Measurements from ENCODE around the gene LMF1. TPM values are rescaled to one million over a fixed set of nuclear protein-coding genes. Genes with fewer than 3 reads are reported as not detected.

The LMF1 gene
- total and polyA plus RNA-seq, 2 of the 8 experiments (the other 6 are each of a cell fraction or from before 2014, with no cell fraction given): 3.5 to 9.1 TPM

DNA sequence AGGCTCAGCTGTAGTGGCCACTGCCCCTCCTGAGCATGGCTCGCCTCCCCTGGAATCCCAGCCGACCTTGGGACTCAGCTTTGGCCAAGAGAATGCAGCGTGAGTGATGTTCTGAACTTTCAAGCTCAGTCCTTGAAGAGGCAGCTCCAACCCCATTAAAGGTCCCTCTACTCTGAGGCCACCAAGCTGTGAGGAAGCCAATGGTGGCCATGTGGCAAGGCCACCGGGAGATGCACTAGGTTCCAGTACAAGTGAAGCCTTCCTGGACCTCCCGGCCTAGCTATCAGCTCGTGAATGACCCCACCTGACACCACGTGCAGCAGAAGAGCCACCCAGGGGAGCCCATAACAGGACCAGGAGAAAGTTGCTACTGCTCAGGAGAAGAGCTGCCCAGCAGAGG lies 88.5 kb downstream of the LMF1 start:
- Histone ChIP-seq H3K23ac (ENCODE audit: insufficient read length) (no peak overlapping the region), H4K5ac (ENCODE audit: insufficient read length, low read depth, low read length) (no peak overlapping the region), H2BK20ac (ENCODE audit: low read length) (no peak overlapping the region), H3K18ac (ENCODE audit: extremely low read depth, low read length) (no peak overlapping the region), H3K9ac (replicated peaks in 1 of 4; ENCODE audit: extremely low read depth in 1 of 4, low read depth in 3 of 4, low read length in 3 of 4) (no peak overlapping the region), H4K8ac (ENCODE audit: extremely low read depth, insufficient read depth, low read length) (no peak overlapping the region), H4K20me1 (replicated peaks in 1 of 2; ENCODE audit: control insufficient read depth in 1 of 2, insufficient read depth in 2 of 2, low read length in 2 of 2) (no peaks in the 10 kb centered on the region), H3K4ac (replicated peaks; ENCODE audit: insufficient read length, low read depth, low read length) (no peak overlapping the region), H3K23me2 (ENCODE audit: low read depth, low read length) (no peaks in the 10 kb centered on the region; the same call in 1 of the 2 replicates), H2BK5ac (ENCODE audit: low read depth, low read length) (no peak overlapping the region), H3K79me1 (ENCODE audit: low read depth, low read length) (no peaks in the 10 kb centered on the region), H2AK5ac (ENCODE audit: low read depth, low read length) (no peak overlapping the region), H2AFZ (ENCODE audit: low read length) (no peak overlapping the region), H3K36me3 (ENCODE audit: control insufficient read depth in 2 of 4, insufficient read depth in 4 of 4, low read length in 3 of 4) (no peaks in the 10 kb centered on the region), H4K91ac (replicated peaks; ENCODE audit: insufficient read length, low read length) (no peak overlapping the region), H3K9me3 (ENCODE audit: insufficient read depth in 2 of 2, low read depth in 1 of 2, low read length in 1 of 2) (peaks cover 0 to 9% of the 10 kb centered on the region in 2 experiments; a peak in 2 of 4 replicates), H2BK120ac (replicated peaks; ENCODE audit: low read depth, low read length) (no peak overlapping the region), H3K56ac (replicated peaks; ENCODE audit: insufficient read length, low read depth, low read length) (no peak overlapping the region), H3K27me3 (replicated peaks in 1 of 4; ENCODE audit: control insufficient read depth in 3 of 4, extremely low read depth in 1 of 4, insufficient read depth in 3 of 4, low read length in 3 of 4) (no peaks in the 10 kb centered on the region; a peak in 1 of 7 replicates), H3K14ac (ENCODE audit: insufficient read length) (no peak overlapping the region), H3K4me3 (ENCODE audit: extremely low read depth in 1 of 4, insufficient read depth in 2 of 4, low read depth in 3 of 4, low read length in 4 of 4) (no peak overlapping the region), H2BK15ac (ENCODE audit: low read length) (no peak overlapping the region), H3K4me1 (replicated peaks in 1 of 4; ENCODE audit: control insufficient read depth in 3 of 4, insufficient read depth in 4 of 4, low read length in 3 of 4) (peaks cover 0 to 9% (median 3%) of the 10 kb centered on the region in 4 experiments; a peak in 5 of 7 replicates), H3K4me2 (ENCODE audit: insufficient read depth in 1 of 2, low read depth in 2 of 2, low read length in 2 of 2) (no peak overlapping the region), H3K79me2 (ENCODE audit: control insufficient read depth in 1 of 2, insufficient read depth in 2 of 2, low read length in 2 of 2) (no peaks in the 10 kb centered on the region), H3K27ac (ENCODE audit: low read depth, low read length) (no peak overlapping the region), H2BK12ac (ENCODE audit: low read depth, low read length) (no peak overlapping the region)
- DNase-seq (ENCODE audit: low read depth in 1 of 2, low spot score in 2 of 2) (no peak), FAIRE-seq (no peak)
- CTCF ChIA-PET (ENCODE audit: partially characterized antibody): interaction anchor here (0.6 to 1.4 kb wide), 4 partner anchors 65 to 168 kb away, joined by 3 to 5 read pairs (median 4); no protein-coding TSS in a partner anchor
- POLR2A ChIA-PET (ENCODE audit: partially characterized antibody): no interaction called here
- 91% methylated on average over 5 of the region's 7 CpGs; no CpG with 5 or more reads in 1 of the 2 experiments for WGBS, 2 experiments (ENCODE audit: extremely low coverage in 1 of 2, insufficient coverage in 1 of 2, insufficient read length in 1 of 2, insufficient replicate concordance in 2 of 2, low coverage in 1 of 2, low lambda C conversion rate in 2 of 2, missing lambda C conversion rate in 1 of 2)
- TF ChIP-seq PHF8 (conservative IDR thresholded peaks at IDR 0.05; ENCODE audit: low read depth, low read length) (no peak), RNF2 (IDR thresholded peaks at IDR 0.05; ENCODE audit: borderline replicate concordance, low read depth, low read length, missing control alignments, poor library complexity, severe bottlenecking) (no peak), POLR2A (IDR thresholded peaks at IDR 0.05; ENCODE audit: control extremely low read depth in 1 of 2, low read depth in 2 of 2, low read length in 2 of 2) (no peak), KDM5A (IDR thresholded peaks at IDR 0.05; ENCODE audit: low read length) (no peak), JUND (IDR thresholded peaks at IDR 0.05; ENCODE audit: low read length) (no peak), CHD2 (IDR thresholded peaks at IDR 0.05; ENCODE audit: low read length) (no peak), CHD1 (IDR thresholded peaks at IDR 0.05; ENCODE audit: low read depth, low read length) (no peak), TAF7 (optimal IDR thresholded peaks at IDR 0.05; ENCODE audit: borderline replicate concordance, low read depth, low read length) (no peak)
- TF ChIP-seq, protein P1, sequence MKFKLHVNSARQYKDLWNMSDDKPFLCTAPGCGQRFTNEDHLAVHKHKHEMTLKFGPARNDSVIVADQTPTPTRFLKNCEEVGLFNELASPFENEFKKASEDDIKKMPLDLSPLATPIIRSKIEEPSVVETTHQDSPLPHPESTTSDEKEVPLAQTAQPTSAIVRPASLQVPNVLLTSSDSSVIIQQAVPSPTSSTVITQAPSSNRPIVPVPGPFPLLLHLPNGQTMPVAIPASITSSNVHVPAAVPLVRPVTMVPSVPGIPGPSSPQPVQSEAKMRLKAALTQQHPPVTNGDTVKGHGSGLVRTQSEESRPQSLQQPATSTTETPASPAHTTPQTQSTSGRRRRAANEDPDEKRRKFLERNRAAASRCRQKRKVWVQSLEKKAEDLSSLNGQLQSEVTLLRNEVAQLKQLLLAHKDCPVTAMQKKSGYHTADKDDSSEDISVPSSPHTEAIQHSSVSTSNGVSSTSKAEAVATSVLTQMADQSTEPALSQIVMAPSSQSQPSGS (IDR thresholded peaks at IDR 0.05; ENCODE audit: low read length): no peak
- TF ChIP-seq, protein P2, sequence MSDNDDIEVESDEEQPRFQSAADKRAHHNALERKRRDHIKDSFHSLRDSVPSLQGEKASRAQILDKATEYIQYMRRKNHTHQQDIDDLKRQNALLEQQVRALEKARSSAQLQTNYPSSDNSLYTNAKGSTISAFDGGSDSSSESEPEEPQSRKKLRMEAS (IDR thresholded peaks at IDR 0.05): no peak
- TF ChIP-seq, protein P3, sequence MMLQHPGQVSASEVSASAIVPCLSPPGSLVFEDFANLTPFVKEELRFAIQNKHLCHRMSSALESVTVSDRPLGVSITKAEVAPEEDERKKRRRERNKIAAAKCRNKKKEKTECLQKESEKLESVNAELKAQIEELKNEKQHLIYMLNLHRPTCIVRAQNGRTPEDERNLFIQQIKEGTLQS (IDR thresholded peaks at IDR 0.05; ENCODE audit: insufficient read depth, low read depth, low read length): no peak

Measured in H1 (cell line).